ENCODE measurements around the gene PLEKHA6.

Gene PLEKHA6

GRCh38 chr1:204286315-204286714 is 73.4 kb downstream of the PLEKHA6 start:
- no peak for DNase-seq (ENCODE audit: low read depth)

GRCh38 chr1:204285436-204286305 is 74.1 kb downstream of the PLEKHA6 start:
- no peak for DNase-seq (ENCODE audit: low read depth)

- DNase-seq (ENCODE audit: low read depth) = no peak
Measured at GRCh38 chr1:204284929-204285328, 74.8 kb downstream of the PLEKHA6 start.

- no peak for DNase-seq (ENCODE audit: low read depth)
Measured at GRCh38 chr1:204283711-204284651, 75.7 kb downstream of the PLEKHA6 start.

- no peak for DNase-seq (ENCODE audit: low read depth)
Measured at GRCh38 chr1:204282761-204283221, 76.9 kb downstream of the PLEKHA6 start.

- DNase-seq (ENCODE audit: low read depth) = no peak
Measured at GRCh38 chr1:204280099-204280961, 79.4 kb downstream of the PLEKHA6 start.

- no peak for DNase-seq (ENCODE audit: low read depth)
Measured at GRCh38 chr1:204278958-204279357, 80.8 kb downstream of the PLEKHA6 start.

GRCh38 chr1:204278251-204278650 is 81.5 kb downstream of the PLEKHA6 start:
- no peak for DNase-seq (ENCODE audit: low read depth)

- no peak for DNase-seq (ENCODE audit: low read depth)
Measured at GRCh38 chr1:204277563-204278219, 82.0 kb downstream of the PLEKHA6 start.

- DNase-seq (ENCODE audit: low read depth) = no peak
Measured at GRCh38 chr1:204275695-204276370, 83.9 kb downstream of the PLEKHA6 start.

GRCh38 chr1:204274446-204274845 is 85.3 kb downstream of the PLEKHA6 start:
- no peak for DNase-seq (ENCODE audit: low read depth)

- no peak for DNase-seq (ENCODE audit: low read depth)
Measured at GRCh38 chr1:204272505-204272904, 87.2 kb downstream of the PLEKHA6 start.

GRCh38 chr1:204271970-204272369 is 87.8 kb downstream of the PLEKHA6 start:
- no peak for DNase-seq (ENCODE audit: low read depth)

- DNase-seq (ENCODE audit: low read depth) = no peak
Measured at GRCh38 chr1:204268101-204268500, 91.6 kb downstream of the PLEKHA6 start.

- DNase-seq (ENCODE audit: low read depth) = no peak
Measured at GRCh38 chr1:204267191-204267601, 92.5 kb downstream of the PLEKHA6 start.

GRCh38 chr1:204266504-204267034 is 93.2 kb downstream of the PLEKHA6 start:
- DNase-seq (ENCODE audit: low read depth) = no peak

GRCh38 chr1:204265665-204266064 is 94.1 kb downstream of the PLEKHA6 start:
- no peak for DNase-seq (ENCODE audit: low read depth)

- DNase-seq (ENCODE audit: low read depth) = no peak
Measured at GRCh38 chr1:204264805-204265204, 94.9 kb downstream of the PLEKHA6 start.

GRCh38 chr1:204263254-204263910 is 96.3 kb downstream of the PLEKHA6 start:
- DNase-seq (ENCODE audit: low read depth) = no peak
